ENCODE data around the gene MACROD2. TPM values are rescaled to one million over a fixed set of nuclear protein-coding genes. Genes with fewer than 3 reads are reported as not detected.

MACROD2 gene
- total and polyA plus RNA-seq, 2 experiments from 2014 or later: 2.8 to 4.3 TPM

DNA sequence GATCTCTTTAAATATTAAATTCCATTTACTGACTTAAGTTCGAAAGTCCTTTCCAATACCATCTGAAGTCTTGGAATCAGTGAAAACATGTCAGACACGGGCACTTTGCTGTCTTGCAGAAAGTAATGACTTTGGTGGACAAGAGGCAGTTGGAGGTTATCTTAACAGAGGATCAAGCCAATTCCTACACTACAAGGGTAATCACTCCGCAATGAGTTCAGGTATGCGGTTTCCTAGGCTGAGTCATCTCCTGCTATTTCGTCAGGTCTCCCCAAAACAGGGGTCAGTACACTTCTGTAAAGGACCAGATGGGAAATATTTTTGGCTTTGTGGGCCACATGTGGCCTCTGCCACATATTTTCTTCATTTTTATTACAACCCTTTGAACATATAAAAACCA is 1921.3 kb downstream of the MACROD2 start:
- H3K27ac Mint-ChIP-seq: no peak overlapping the region
- Histone ChIP-seq H3K4me2 (no peak overlapping the region), H3K36me3 (ENCODE audit: insufficient read depth) (no peaks in the 10 kb centered on the region), H3K27me3 (ENCODE audit: insufficient read depth) (no peaks in the 10 kb centered on the region), H3K9me2 (ENCODE audit: insufficient read depth) (no peaks in the 10 kb centered on the region; the same call in 1 of the 2 replicates), H3K79me2 (replicated peaks; ENCODE audit: insufficient read depth) (no peaks in the 10 kb centered on the region), H4K20me1 (replicated peaks; ENCODE audit: insufficient read depth) (no peaks in the 10 kb centered on the region), H3K4me1 (ENCODE audit: insufficient read depth) (no peaks in the 10 kb centered on the region), H3K27ac (ENCODE audit: low read depth) (no peak overlapping the region), H3K4me3 (no peak overlapping the region), H2AFZ (peak overlapping the region; percentile 7; the same call in 1 of the 2 replicates), H3F3A (replicated peaks; ENCODE audit: low read depth) (no peaks in the 10 kb centered on the region)
- DNase-seq (ENCODE audit: low spot score) (peak; percentile 18), ATAC-seq (peak; percentile 47)
- no peaks in the 10 kb centered on the region for H3K9me3 Mint-ChIP-seq
- H3K27me3 Mint-ChIP-seq (ENCODE audit: insufficient read depth, low read depth, poor library complexity): no peaks in the 10 kb centered on the region
- no peak overlapping the region for H3K4me3 Mint-ChIP-seq
- peaks cover 25% of the 10 kb centered on the region; the same call in 2 of the 3 replicates for H3K4me1 Mint-ChIP-seq
- H3K36me3 Mint-ChIP-seq (ENCODE audit: low read depth): no peaks in the 10 kb centered on the region
- no peak for TF ChIP-seq ZNF331 (CRISPR knock-in tag; IDR thresholded peaks at IDR 0.05; ENCODE audit: low read depth)
- TF ChIP-seq STAT1 (IDR thresholded peaks at IDR 0.05; ENCODE audit: unreplicated experiment): no peak
- TF ChIP-seq EZH2phosphoT487 (IDR thresholded peaks at IDR 0.05; ENCODE audit: unreplicated experiment): no peak
- no peak for TF ChIP-seq NANOG (IDR thresholded peaks at IDR 0.05; ENCODE audit: borderline replicate concordance)
- TF ChIP-seq, protein P1, sequence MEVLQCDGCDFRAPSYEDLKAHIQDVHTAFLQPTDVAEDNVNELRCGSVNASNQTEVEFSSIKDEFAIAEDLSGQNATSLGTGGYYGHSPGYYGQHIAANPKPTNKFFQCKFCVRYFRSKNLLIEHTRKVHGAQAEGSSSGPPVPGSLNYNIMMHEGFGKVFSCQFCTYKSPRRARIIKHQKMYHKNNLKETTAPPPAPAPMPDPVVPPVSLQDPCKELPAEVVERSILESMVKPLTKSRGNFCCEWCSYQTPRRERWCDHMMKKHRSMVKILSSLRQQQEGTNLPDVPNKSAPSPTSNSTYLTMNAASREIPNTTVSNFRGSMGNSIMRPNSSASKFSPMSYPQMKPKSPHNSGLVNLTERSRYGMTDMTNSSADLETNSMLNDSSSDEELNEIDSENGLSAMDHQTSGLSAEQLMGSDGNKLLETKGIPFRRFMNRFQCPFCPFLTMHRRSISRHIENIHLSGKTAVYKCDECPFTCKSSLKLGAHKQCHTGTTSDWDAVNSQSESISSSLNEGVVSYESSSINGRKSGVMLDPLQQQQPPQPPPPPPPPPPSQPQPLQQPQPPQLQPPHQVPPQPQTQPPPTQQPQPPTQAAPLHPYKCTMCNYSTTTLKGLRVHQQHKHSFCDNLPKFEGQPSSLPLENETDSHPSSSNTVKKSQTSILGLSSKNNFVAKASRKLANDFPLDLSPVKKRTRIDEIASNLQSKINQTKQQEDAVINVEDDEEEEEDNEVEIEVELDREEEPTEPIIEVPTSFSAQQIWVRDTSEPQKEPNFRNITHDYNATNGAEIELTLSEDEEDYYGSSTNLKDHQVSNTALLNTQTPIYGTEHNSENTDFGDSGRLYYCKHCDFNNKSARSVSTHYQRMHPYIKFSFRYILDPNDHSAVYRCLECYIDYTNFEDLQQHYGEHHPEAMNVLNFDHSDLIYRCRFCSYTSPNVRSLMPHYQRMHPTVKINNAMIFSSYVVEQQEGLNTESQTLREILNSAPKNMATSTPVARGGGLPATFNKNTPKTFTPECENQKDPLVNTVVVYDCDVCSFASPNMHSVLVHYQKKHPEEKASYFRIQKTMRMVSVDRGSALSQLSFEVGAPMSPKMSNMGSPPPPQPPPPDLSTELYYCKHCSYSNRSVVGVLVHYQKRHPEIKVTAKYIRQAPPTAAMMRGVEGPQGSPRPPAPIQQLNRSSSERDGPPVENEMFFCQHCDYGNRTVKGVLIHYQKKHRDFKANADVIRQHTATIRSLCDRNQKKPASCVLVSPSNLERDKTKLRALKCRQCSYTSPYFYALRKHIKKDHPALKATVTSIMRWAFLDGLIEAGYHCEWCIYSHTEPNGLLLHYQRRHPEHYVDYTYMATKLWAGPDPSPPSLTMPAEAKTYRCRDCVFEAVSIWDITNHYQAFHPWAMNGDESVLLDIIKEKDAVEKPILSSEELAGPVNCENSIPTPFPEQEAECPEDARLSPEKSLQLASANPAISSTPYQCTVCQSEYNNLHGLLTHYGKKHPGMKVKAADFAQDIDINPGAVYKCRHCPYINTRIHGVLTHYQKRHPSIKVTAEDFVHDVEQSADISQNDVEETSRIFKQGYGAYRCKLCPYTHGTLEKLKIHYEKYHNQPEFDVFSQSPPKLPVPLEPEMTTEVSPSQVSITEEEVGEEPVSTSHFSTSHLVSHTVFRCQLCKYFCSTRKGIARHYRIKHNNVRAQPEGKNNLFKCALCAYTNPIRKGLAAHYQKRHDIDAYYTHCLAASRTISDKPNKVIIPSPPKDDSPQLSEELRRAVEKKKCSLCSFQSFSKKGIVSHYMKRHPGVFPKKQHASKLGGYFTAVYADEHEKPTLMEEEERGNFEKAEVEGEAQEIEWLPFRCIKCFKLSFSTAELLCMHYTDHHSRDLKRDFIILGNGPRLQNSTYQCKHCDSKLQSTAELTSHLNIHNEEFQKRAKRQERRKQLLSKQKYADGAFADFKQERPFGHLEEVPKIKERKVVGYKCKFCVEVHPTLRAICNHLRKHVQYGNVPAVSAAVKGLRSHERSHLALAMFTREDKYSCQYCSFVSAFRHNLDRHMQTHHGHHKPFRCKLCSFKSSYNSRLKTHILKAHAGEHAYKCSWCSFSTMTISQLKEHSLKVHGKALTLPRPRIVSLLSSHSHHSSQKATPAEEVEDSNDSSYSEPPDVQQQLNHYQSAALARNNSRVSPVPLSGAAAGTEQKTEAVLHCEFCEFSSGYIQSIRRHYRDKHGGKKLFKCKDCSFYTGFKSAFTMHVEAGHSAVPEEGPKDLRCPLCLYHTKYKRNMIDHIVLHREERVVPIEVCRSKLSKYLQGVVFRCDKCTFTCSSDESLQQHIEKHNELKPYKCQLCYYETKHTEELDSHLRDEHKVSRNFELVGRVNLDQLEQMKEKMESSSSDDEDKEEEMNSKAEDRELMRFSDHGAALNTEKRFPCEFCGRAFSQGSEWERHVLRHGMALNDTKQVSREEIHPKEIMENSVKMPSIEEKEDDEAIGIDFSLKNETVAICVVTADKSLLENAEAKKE (CRISPR knock-in tag; IDR thresholded peaks at IDR 0.05): no peak
- TF ChIP-seq, protein P2, sequence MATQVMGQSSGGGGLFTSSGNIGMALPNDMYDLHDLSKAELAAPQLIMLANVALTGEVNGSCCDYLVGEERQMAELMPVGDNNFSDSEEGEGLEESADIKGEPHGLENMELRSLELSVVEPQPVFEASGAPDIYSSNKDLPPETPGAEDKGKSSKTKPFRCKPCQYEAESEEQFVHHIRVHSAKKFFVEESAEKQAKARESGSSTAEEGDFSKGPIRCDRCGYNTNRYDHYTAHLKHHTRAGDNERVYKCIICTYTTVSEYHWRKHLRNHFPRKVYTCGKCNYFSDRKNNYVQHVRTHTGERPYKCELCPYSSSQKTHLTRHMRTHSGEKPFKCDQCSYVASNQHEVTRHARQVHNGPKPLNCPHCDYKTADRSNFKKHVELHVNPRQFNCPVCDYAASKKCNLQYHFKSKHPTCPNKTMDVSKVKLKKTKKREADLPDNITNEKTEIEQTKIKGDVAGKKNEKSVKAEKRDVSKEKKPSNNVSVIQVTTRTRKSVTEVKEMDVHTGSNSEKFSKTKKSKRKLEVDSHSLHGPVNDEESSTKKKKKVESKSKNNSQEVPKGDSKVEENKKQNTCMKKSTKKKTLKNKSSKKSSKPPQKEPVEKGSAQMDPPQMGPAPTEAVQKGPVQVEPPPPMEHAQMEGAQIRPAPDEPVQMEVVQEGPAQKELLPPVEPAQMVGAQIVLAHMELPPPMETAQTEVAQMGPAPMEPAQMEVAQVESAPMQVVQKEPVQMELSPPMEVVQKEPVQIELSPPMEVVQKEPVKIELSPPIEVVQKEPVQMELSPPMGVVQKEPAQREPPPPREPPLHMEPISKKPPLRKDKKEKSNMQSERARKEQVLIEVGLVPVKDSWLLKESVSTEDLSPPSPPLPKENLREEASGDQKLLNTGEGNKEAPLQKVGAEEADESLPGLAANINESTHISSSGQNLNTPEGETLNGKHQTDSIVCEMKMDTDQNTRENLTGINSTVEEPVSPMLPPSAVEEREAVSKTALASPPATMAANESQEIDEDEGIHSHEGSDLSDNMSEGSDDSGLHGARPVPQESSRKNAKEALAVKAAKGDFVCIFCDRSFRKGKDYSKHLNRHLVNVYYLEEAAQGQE (IDR thresholded peaks at IDR 0.05; ENCODE audit: unreplicated experiment): no peak
- TF ChIP-seq, protein P3, sequence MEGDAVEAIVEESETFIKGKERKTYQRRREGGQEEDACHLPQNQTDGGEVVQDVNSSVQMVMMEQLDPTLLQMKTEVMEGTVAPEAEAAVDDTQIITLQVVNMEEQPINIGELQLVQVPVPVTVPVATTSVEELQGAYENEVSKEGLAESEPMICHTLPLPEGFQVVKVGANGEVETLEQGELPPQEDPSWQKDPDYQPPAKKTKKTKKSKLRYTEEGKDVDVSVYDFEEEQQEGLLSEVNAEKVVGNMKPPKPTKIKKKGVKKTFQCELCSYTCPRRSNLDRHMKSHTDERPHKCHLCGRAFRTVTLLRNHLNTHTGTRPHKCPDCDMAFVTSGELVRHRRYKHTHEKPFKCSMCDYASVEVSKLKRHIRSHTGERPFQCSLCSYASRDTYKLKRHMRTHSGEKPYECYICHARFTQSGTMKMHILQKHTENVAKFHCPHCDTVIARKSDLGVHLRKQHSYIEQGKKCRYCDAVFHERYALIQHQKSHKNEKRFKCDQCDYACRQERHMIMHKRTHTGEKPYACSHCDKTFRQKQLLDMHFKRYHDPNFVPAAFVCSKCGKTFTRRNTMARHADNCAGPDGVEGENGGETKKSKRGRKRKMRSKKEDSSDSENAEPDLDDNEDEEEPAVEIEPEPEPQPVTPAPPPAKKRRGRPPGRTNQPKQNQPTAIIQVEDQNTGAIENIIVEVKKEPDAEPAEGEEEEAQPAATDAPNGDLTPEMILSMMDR (conservative IDR thresholded peaks at IDR 0.05; ENCODE audit: low read depth in 2 of 2): no peak
- no peak for TF ChIP-seq CREB1 (CRISPR knock-in tag; IDR thresholded peaks at IDR 0.05; ENCODE audit: low read depth)
- no peak for TF ChIP-seq POLR2AphosphoS5 (IDR thresholded peaks at IDR 0.05; ENCODE audit: low read depth)
- TF ChIP-seq ZNF114 (CRISPR knock-in tag; IDR thresholded peaks at IDR 0.05): no peak
- no peak for TF ChIP-seq EZH2 (IDR thresholded peaks at IDR 0.05; ENCODE audit: low read depth, unreplicated experiment)
- TF ChIP-seq, protein P4, sequence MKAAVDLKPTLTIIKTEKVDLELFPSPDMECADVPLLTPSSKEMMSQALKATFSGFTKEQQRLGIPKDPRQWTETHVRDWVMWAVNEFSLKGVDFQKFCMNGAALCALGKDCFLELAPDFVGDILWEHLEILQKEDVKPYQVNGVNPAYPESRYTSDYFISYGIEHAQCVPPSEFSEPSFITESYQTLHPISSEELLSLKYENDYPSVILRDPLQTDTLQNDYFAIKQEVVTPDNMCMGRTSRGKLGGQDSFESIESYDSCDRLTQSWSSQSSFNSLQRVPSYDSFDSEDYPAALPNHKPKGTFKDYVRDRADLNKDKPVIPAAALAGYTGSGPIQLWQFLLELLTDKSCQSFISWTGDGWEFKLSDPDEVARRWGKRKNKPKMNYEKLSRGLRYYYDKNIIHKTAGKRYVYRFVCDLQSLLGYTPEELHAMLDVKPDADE (IDR thresholded peaks at IDR 0.05): no peak
- no peak for TF ChIP-seq JUNB (IDR thresholded peaks at IDR 0.05; ENCODE audit: unreplicated experiment)

Measured in GM23338 (cell line).